ENCODE measurements around the gene TIAL1. TPM values are rescaled to one million over a fixed set of nuclear protein-coding genes. Genes with fewer than 3 reads are reported as not detected.
"Not testable (repeated sequence)": the region's sequence is repeated elsewhere in the genome, so short reads cannot be mapped to it uniquely, and the experiment has no call there.

TIAL1 gene
- total RNA-seq, 1 experiment from 2014 or later, result 94.1 TPM

GRCh38 chr10:119625570-119626280 lies 29.0 kb upstream of the TIAL1 start:
- Histone ChIP-seq H3K79me2 (ENCODE audit: low read depth) (no peaks in the 10 kb centered on the region), H3K9me2 (ENCODE audit: insufficient read depth) (no peaks in the 10 kb centered on the region), H3K27ac (no peak overlapping the region), H4K20me1 (ENCODE audit: insufficient read depth) (no peaks in the 10 kb centered on the region), H3K27me3 (ENCODE audit: insufficient read depth, low read depth) (no peaks in the 10 kb centered on the region), H3K4me2 (no peak overlapping the region), H3K36me3 (ENCODE audit: low read depth) (no peaks in the 10 kb centered on the region), H2AFZ (no peak overlapping the region), H3F3A (ENCODE audit: insufficient read depth, low read depth) (no peaks in the 10 kb centered on the region), H3K9me3 (ENCODE audit: insufficient read depth, low read depth) (no peaks in the 10 kb centered on the region), H3K4me3 (no peak overlapping the region), H3K4me1 (replicated peaks; ENCODE audit: insufficient read depth) (no peaks in the 10 kb centered on the region)
- TF ChIP-seq CTCF (conservative IDR thresholded peaks at IDR 0.05), result no peak
- TF ChIP-seq EZH2 (IDR thresholded peaks at IDR 0.05; ENCODE audit: low read depth), result no peak
- ChIA-PET POLR2A (ENCODE audit: unreplicated experiment) (no interaction called here), CTCF (no interaction called here)
- intact Hi-C loops (cut with micrococcal nuclease; ENCODE audit: unreplicated experiment), result no loop called here
- BruUV-seq (replicated peaks), result no TSS peak
- DNase-seq, result no peak

DNA sequence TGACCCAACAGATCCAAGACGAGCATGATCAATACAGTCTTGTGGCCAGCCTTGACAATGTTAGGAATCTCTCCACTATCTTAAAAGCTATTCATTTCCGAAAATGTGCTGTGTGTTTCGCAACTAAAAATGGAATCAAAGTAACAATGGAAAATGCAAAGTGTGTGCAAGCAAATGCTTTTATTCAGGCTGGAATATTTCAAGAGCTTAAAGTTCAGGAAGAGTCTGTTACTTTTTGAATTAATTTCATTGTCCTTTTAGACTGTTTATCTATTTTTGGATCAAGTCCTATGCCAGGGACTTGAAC lies 24.3 kb upstream of the TIAL1 start:
- DNase-seq, result no peak
- Histone ChIP-seq H3F3A (ENCODE audit: insufficient read depth, low read depth) (no peaks in the 10 kb centered on the region), H4K20me1 (ENCODE audit: insufficient read depth) (no peaks in the 10 kb centered on the region), H3K79me2 (ENCODE audit: low read depth) (no peaks in the 10 kb centered on the region), H3K4me1 (replicated peaks; ENCODE audit: insufficient read depth) (no peaks in the 10 kb centered on the region), H3K27me3 (ENCODE audit: insufficient read depth, low read depth) (no peaks in the 10 kb centered on the region), H3K27ac (no peak overlapping the region), H3K4me3 (no peak overlapping the region), H2AFZ (no peak overlapping the region), H3K9me3 (ENCODE audit: insufficient read depth, low read depth) (no peaks in the 10 kb centered on the region), H3K36me3 (ENCODE audit: low read depth) (no peaks in the 10 kb centered on the region), H3K9me2 (ENCODE audit: insufficient read depth) (no peaks in the 10 kb centered on the region), H3K4me2 (no peak overlapping the region)
- CTCF ChIA-PET, result no interaction called here
- TF ChIP-seq EZH2 (IDR thresholded peaks at IDR 0.05; ENCODE audit: low read depth) (no peak), CTCF (conservative IDR thresholded peaks at IDR 0.05) (no peak)
- intact Hi-C loops (cut with micrococcal nuclease; ENCODE audit: unreplicated experiment), result no loop called here
- POLR2A ChIA-PET (ENCODE audit: unreplicated experiment), result no interaction called here
- BruUV-seq (replicated peaks), result no TSS peak

DNA sequence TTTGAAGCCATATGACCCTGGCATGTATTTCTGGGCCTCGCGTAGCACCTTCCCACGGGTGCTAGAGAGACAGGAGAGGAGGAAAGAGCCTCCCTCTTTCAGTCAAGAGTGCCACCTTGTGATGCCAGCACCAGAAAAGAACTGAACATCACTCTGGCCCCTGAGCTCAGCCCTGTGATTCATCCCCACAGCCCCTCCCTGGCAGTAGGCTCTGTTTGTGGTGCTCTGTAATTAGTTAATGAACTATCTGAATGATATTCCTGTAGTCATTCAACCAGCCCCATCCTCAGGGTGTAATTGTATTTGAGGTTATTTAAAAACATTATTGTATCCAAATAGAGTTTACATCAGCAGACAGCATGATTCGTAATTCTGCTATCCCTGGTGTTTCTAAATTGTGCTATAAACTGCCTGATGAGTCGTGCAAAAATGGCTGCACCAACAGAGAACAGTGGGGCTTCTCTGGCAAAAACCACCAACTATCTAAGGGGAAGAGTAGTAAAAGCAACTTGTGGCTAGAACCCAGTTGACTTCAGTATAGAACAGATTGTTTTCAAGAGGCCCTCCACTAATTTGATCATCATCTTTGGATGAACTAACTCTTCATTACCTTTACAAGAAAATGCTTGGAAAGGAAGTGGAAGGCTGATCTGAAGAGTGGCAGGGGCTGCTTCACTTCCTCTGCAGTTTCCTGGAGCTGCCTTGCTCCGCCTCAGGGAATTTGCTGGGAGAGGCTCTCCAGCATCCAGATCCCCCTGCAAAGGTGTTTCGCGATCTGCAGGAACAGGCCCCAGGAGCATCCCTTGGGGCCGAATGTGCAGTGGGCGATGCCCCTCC lies 23.7 kb upstream of the TIAL1 start:
- no peak for TF ChIP-seq CTCF (conservative IDR thresholded peaks at IDR 0.05)
- no peak for TF ChIP-seq EZH2 (IDR thresholded peaks at IDR 0.05; ENCODE audit: low read depth)
- H3K27ac ChIP-seq, result no peak overlapping the region
- H3K4me3 ChIP-seq, result no peak overlapping the region
- H3K4me1 ChIP-seq (replicated peaks; ENCODE audit: insufficient read depth), result no peaks in the 10 kb centered on the region
- H3K9me3 ChIP-seq (ENCODE audit: insufficient read depth, low read depth), result no peaks in the 10 kb centered on the region
- ChIA-PET POLR2A (ENCODE audit: unreplicated experiment) (no interaction called here), CTCF (no interaction called here)
- H3K79me2 ChIP-seq (ENCODE audit: low read depth), result no peaks in the 10 kb centered on the region
- H2AFZ ChIP-seq, result no peak overlapping the region
- no peak for DNase-seq
- H3K4me2 ChIP-seq, result no peak overlapping the region
- no TSS peak for BruUV-seq (replicated peaks)
- no peaks in the 10 kb centered on the region for H3K27me3 ChIP-seq (ENCODE audit: insufficient read depth, low read depth)
- H4K20me1 ChIP-seq (ENCODE audit: insufficient read depth), result no peaks in the 10 kb centered on the region
- no peaks in the 10 kb centered on the region for H3F3A ChIP-seq (ENCODE audit: insufficient read depth, low read depth)
- H3K9me2 ChIP-seq (ENCODE audit: insufficient read depth), result no peaks in the 10 kb centered on the region
- intact Hi-C loops (cut with micrococcal nuclease; ENCODE audit: unreplicated experiment), result no loop called here
- H3K36me3 ChIP-seq (ENCODE audit: low read depth), result no peaks in the 10 kb centered on the region

- H3F3A ChIP-seq (ENCODE audit: insufficient read depth, low read depth); H3K9me3 ChIP-seq (ENCODE audit: insufficient read depth, low read depth); H2AFZ ChIP-seq; H3K4me2 ChIP-seq; H3K36me3 ChIP-seq (ENCODE audit: low read depth); BruUV-seq (replicated peaks); H3K4me1 ChIP-seq (replicated peaks; ENCODE audit: insufficient read depth); H3K27ac ChIP-seq; H3K4me3 ChIP-seq; H3K9me2 ChIP-seq (ENCODE audit: insufficient read depth); POLR2A ChIA-PET (ENCODE audit: unreplicated experiment); H4K20me1 ChIP-seq (ENCODE audit: insufficient read depth); DNase-seq; intact Hi-C loops (cut with micrococcal nuclease; ENCODE audit: unreplicated experiment); H3K27me3 ChIP-seq (ENCODE audit: insufficient read depth, low read depth); CTCF ChIA-PET; H3K79me2 ChIP-seq (ENCODE audit: low read depth): not testable (repeated sequence)
These were observed 23.0 kb upstream of the TIAL1 start for GRCh38 chr10:119619811-119620210.
